Fibroblast of skin of scalp (primary cell): ENCODE results near the gene MYH6.
"Not testable (repeated sequence)": the region's sequence is repeated elsewhere in the genome, so short reads cannot be mapped to it uniquely, and the experiment has no call there.

Experiments
- DNase-seq: peaks from one replicate; pipeline ENCODE4 v3.0.0-alpha.2; 2013

Gene MYH6

GRCh38 chr14:23413681-23414080, 5.6 kb upstream of the MYH6 start:
- no peak for DNase-seq

- no peak for DNase-seq
Measured at GRCh38 chr14:23411563-23412525, 3.8 kb upstream of the MYH6 start.

GRCh38 chr14:23409966-23410635, 2.0 kb upstream of the MYH6 start:
- no peak for DNase-seq

- no peak for DNase-seq
Measured at GRCh38 chr14:23409475-23409874, 1.4 kb upstream of the MYH6 start.

- no peak for DNase-seq
Measured at GRCh38 chr14:23408307-23408630, 196 bp upstream of the MYH6 start.

- no peak for DNase-seq
Measured at GRCh38 chr14:23406725-23407355, 1.2 kb downstream of the MYH6 start.

GRCh38 chr14:23406244-23406643, 1.8 kb downstream of the MYH6 start:
- no peak for DNase-seq

GRCh38 chr14:23405516-23406025, 2.5 kb downstream of the MYH6 start:
- no peak for DNase-seq

GRCh38 chr14:23405096-23405495, 3.0 kb downstream of the MYH6 start:
- no peak for DNase-seq

- DNase-seq: no peak
Measured at GRCh38 chr14:23404331-23404900, 3.7 kb downstream of the MYH6 start.

- DNase-seq: no peak
Measured at GRCh38 chr14:23403908-23404307, 4.2 kb downstream of the MYH6 start.

- DNase-seq: no peak
Measured at GRCh38 chr14:23403139-23403438, 5.0 kb downstream of the MYH6 start.

GRCh38 chr14:23402296-23403138, 5.6 kb downstream of the MYH6 start:
- DNase-seq: no peak

- no peak for DNase-seq
Measured at GRCh38 chr14:23401291-23401690, 6.8 kb downstream of the MYH6 start.

- not testable (repeated sequence) for DNase-seq
Measured at GRCh38 chr14:23400496-23401149, 7.5 kb downstream of the MYH6 start.

- DNase-seq: no peak
Measured at GRCh38 chr14:23399591-23399990, 8.5 kb downstream of the MYH6 start.

- DNase-seq: no peak
Measured at GRCh38 chr14:23399136-23399535, 8.9 kb downstream of the MYH6 start.

- no peak for DNase-seq
Measured at GRCh38 chr14:23398348-23398747, 9.7 kb downstream of the MYH6 start.

- no peak for DNase-seq
Measured at GRCh38 chr14:23396781-23397407, 11.2 kb downstream of the MYH6 start.

- DNase-seq: no peak
Measured at GRCh38 chr14:23396126-23396525, 11.9 kb downstream of the MYH6 start.

- DNase-seq: no peak
Measured at GRCh38 chr14:23392613-23393012, 15.5 kb downstream of the MYH6 start.
